Tibial nerve (tissue), 4 donors: ENCODE data around the gene PPP2R5B. TPM values are rescaled to one million over a fixed set of nuclear protein-coding genes. Genes with fewer than 3 reads are reported as not detected.

Experiments
- DNase-seq, 2 donors: peaks; one replicate each; pipeline ENCODE4 v3.0.0-alpha.2; 2019; ENCODE audit warnings: low spot score in 2 of 2
- H3K27ac ChIP-seq, 4 donors: fragments of 200-600 bp; sonication (generic) in 3 of 4; one replicate each; pipeline ENCODE4 v1.5.1; 2017 to 2019; ENCODE audit warnings: mild to moderate bottlenecking in 1 of 4
- H3K27me3 ChIP-seq, 2 donors: fragments of 200-600 bp; sonication (generic) in 1 of 2; one replicate each; pipeline versions ENCODE4 v1.5.1 to v1.6.0; 2017 to 2019
- H3K36me3 ChIP-seq, 3 donors: fragments of 200-600 bp; sonication (generic); one replicate each; pipeline ENCODE4 v1.5.1; 2018 to 2019
- H3K4me1 ChIP-seq, 4 donors: fragments of 200-600 bp; sonication (generic) in 3 of 4; one replicate each; pipeline ENCODE4 v1.5.1; 2017 to 2019
- H3K4me3 ChIP-seq, 4 donors: fragments of 200-600 bp; sonication (generic) in 3 of 4; one replicate each; pipeline ENCODE4 v1.5.1; 2017 to 2019; ENCODE audit warnings: mild to moderate bottlenecking in 1 of 4, moderate library complexity in 1 of 4
- H3K9me3 ChIP-seq, 4 donors: fragments of 200-600 bp; sonication (generic) in 3 of 4; one replicate each; pipeline ENCODE4 v1.5.1; 2017 to 2019
- EP300 ChIP-seq, 2 donors: sonication (generic); formaldehyde crosslinking; IDR thresholded peaks; one replicate each; pipeline ENCODE4 v1.6.1; 2017; ENCODE audit warnings: antibody characterized with exemption in 2 of 2, mild to moderate bottlenecking in 1 of 2
- POLR2A ChIP-seq, 2 donors: fragments of 450-650 bp; IDR thresholded peaks; one replicate each; pipeline ENCODE4 v1.6.1; 2017; ENCODE audit warnings: antibody characterized with exemption in 2 of 2, mild to moderate bottlenecking in 2 of 2, moderate library complexity in 2 of 2
- WGBS, 2 donors: methylation state at CpG; one replicate each; pipeline ENCODE4 v1.1.5; 2018; 5-methylcytosine and 5-hydroxymethylcytosine counted together
- total RNA-seq, 4 donors: library from RNA; depleted of rRNA; stranded (reverse); fragments of >200 nt; gene quantifications; one replicate each; pipeline ENCODE4 v1.1.0, GENCODE V29; 2016
- TF ChIP-seq, protein P1 (sequence below), 5 experiments: fragments of 200-600 bp in 3 of 5; fragments of 450-650 bp in 2 of 5; sonication (generic) in 3 of 5; IDR thresholded peaks; one replicate each; pipeline ENCODE4 v1.5.1; 2016 to 2019; ENCODE audit warnings: antibody characterized with exemption in 5 of 5, mild to moderate bottlenecking in 3 of 5, moderate library complexity in 2 of 5

The PPP2R5B gene
- total RNA-seq, 4 donors from 2014 or later: 10.7 to 21.4 (median 20.2) TPM

DNA sequence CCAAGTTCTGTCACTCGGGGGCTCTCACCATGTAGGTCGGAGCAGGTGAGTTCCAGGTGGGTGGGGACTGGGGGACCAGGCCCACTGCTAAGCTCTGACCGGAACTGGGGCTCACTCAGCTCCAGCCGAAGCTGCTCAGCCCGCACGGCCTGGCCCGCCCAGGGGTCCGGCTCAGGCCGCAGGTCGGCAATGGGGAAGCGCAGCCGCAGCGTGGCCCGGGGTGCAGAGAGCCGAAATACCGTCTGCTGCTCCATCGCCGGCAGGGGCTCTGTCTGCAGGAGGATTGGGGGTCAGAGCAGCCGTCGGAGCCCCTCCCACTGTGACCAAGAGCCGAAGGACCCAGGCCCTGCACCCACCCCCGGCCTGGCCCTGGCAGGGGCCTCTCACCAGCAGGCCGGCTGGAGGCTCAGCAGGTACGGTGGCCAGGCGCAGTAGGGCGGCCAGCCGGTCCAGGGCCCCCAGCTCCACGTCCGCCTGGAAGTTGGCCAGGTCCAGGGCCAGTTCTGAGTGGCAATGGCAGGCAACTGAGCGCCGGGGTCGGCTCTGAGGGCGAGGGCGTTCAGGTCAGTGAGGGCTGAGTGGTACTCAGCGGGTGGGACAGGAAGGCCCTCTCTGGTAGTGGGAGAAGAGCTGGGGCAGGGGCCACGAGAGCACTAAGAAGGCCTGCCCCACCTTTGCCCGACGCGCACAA is 14.7 kb upstream of the PPP2R5B start:
- TF ChIP-seq, protein P1, sequence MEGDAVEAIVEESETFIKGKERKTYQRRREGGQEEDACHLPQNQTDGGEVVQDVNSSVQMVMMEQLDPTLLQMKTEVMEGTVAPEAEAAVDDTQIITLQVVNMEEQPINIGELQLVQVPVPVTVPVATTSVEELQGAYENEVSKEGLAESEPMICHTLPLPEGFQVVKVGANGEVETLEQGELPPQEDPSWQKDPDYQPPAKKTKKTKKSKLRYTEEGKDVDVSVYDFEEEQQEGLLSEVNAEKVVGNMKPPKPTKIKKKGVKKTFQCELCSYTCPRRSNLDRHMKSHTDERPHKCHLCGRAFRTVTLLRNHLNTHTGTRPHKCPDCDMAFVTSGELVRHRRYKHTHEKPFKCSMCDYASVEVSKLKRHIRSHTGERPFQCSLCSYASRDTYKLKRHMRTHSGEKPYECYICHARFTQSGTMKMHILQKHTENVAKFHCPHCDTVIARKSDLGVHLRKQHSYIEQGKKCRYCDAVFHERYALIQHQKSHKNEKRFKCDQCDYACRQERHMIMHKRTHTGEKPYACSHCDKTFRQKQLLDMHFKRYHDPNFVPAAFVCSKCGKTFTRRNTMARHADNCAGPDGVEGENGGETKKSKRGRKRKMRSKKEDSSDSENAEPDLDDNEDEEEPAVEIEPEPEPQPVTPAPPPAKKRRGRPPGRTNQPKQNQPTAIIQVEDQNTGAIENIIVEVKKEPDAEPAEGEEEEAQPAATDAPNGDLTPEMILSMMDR (IDR thresholded peaks at IDR 0.05): no peak
- TF ChIP-seq POLR2A (IDR thresholded peaks at IDR 0.05): no peak
- no peak for TF ChIP-seq EP300 (IDR thresholded peaks at IDR 0.05)
- H3K27ac ChIP-seq: no peak overlapping the region
- no peak overlapping the region for H3K4me3 ChIP-seq
- no peak for DNase-seq
- 86 to 87% methylated on average over 21 to 34 of the region's 39 CpGs for WGBS, 2 donors
- peaks cover 9 to 98% (median 50%) of the 10 kb centered on the region in 3 donors for H3K36me3 ChIP-seq
- no peaks in the 10 kb centered on the region for H3K27me3 ChIP-seq
- no peaks in the 10 kb centered on the region for H3K4me1 ChIP-seq
- H3K9me3 ChIP-seq: no peaks in the 10 kb centered on the region

DNA sequence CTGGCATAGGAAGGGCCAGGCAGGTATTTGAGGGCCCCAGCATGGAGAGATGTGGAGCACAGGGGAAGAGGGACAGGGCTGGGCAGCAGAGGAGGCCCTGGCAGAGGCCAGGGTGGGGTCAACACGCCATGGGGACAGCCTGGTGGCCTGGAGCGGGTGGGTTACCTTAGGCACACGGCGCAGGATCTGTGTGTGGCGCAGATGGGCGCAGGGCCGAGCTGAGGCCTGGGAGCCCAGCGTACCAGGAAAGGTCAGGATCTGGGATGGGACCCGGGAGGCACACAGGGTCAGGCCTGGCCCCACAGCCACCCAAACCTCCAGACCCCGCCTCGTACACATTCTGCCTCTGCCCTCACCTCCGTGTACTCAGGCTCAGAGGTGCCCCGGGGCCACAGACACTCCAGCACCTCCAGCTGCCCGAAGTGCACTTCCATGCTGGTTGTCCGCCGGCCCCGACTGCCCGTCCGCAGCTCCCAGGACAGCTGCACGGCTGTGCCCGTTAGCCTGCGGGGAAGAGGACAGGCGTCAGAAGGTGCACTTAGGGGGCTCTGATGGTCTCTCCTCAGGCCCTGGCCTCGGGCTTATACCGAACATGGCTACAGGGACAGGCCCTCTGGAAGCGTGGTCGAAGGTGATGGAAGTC is 13.9 kb upstream of the PPP2R5B start:
- H3K27ac ChIP-seq: no peak overlapping the region
- peaks cover 9 to 90% (median 50%) of the 10 kb centered on the region in 3 donors for H3K36me3 ChIP-seq
- no peaks in the 10 kb centered on the region for H3K27me3 ChIP-seq

DNA sequence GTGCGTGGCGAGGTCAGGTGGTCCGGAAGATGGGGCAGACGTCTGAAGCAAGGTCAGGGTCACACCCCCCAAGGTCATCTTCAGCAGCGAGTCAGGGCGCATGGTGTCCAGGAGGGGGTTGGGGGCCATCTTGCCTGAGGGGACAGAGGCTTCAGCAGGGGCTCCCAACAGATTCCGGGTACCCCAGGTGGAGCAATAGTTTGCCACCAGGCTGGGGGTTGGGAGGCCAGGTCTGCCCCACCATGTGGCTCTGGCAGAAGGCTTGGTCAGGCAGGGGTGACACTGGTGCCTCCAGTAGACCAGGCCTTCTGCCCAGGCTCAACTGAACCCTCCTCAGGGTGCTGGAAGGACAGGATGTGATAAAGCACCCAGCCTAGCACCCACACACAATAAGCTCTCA is 13.3 kb upstream of the PPP2R5B start:
- no peak overlapping the region for H3K4me3 ChIP-seq
- H3K27me3 ChIP-seq: no peaks in the 10 kb centered on the region
- H3K9me3 ChIP-seq: no peaks in the 10 kb centered on the region
- no peak overlapping the region for H3K27ac ChIP-seq
- DNase-seq: no peak
- 73 to 78% methylated on average over 7 of the region's 7 CpGs for WGBS, 2 donors
- TF ChIP-seq, protein P1 (IDR thresholded peaks at IDR 0.05): no peak
- TF ChIP-seq POLR2A (IDR thresholded peaks at IDR 0.05): no peak
- TF ChIP-seq EP300 (IDR thresholded peaks at IDR 0.05): no peak
- H3K4me1 ChIP-seq: peaks cover 0 to 13% (median 6%) of the 10 kb centered on the region in 4 donors
- peaks cover 7 to 84% (median 50%) of the 10 kb centered on the region in 3 donors for H3K36me3 ChIP-seq

More for the DNA sequence above, 13.9 kb upstream of the PPP2R5B start:
- TF ChIP-seq POLR2A (IDR thresholded peaks at IDR 0.05) (no peak), EP300 (IDR thresholded peaks at IDR 0.05) (no peak)
- TF ChIP-seq, protein P1 (IDR thresholded peaks at IDR 0.05): no peak
- DNase-seq: no peak
- Histone ChIP-seq H3K4me1 (peaks cover 0 to 7% (median 2%) of the 10 kb centered on the region in 4 donors), H3K4me3 (no peak overlapping the region), H3K9me3 (no peaks in the 10 kb centered on the region)
- WGBS, 2 donors: 89 to 91% methylated on average over 18 to 20 of the region's 27 CpGs

DNA sequence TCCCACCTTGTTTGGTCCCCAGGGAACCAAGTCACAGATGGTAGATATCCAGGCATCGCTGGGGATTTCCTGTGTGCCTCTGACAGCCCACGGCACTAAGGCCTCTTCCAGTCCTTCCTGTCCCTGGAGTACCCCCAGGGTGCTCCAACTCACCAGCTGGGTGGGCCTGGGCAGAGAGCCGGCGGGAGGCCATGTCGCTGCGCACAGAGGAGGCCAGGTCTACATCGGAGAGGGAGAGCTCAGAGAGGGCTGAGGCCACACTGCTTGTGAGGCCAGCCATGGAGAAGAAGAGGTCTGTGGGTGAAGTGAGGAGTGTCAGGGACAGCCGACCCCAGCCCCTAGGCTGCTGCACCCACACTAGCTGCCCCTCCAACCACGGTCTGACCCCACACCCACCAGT is 12.8 kb upstream of the PPP2R5B start:
- Histone ChIP-seq H3K4me3 (no peak overlapping the region), H3K36me3 (peaks cover 7 to 79% (median 50%) of the 10 kb centered on the region in 3 donors), H3K9me3 (no peaks in the 10 kb centered on the region), H3K27me3 (no peaks in the 10 kb centered on the region), H3K27ac (no peak overlapping the region), H3K4me1 (peaks cover 0 to 16% (median 10%) of the 10 kb centered on the region in 4 donors)
- TF ChIP-seq, protein P1 (IDR thresholded peaks at IDR 0.05): no peak
- no peak for TF ChIP-seq POLR2A (IDR thresholded peaks at IDR 0.05)
- no peak for TF ChIP-seq EP300 (IDR thresholded peaks at IDR 0.05)
- 78 to 89% methylated on average over 4 to 8 of the region's 9 CpGs for WGBS, 2 donors
- no peak for DNase-seq

DNA sequence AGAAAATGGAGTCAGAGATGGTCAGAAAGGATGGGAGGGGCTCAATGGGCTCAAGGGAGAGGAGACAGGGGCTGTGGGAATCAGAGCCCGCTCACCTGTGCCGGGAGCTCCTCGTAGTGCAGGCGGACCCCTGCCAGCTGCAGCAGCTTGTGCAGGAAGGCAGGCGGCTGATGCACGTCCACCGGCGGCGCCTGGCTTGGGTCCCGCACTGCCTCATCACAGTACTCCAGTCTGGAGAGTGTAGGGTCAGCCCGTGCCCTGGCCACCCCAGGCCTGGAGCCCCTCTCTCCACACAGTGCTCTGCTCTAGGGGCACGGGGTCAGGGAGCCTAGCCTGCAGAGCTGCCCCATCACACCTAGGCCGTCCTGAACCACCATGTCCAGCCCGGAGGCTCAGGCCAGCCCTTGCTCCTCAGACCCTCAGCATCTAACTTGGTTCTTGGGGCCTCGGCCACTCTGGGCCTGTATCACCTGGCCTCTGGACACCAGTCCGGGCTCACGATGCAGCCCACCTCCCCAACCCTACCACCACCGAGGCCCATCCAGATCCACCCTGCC is 11.2 kb upstream of the PPP2R5B start:
- Histone ChIP-seq H3K27me3 (no peaks in the 10 kb centered on the region), H3K4me1 (peaks cover 0 to 23% (median 12%) of the 10 kb centered on the region in 4 donors), H3K4me3 (no peak overlapping the region), H3K27ac (no peak overlapping the region), H3K36me3 (peaks cover 7 to 63% (median 44%) of the 10 kb centered on the region in 3 donors), H3K9me3 (no peaks in the 10 kb centered on the region)
- DNase-seq: no peak
- 84 to 89% methylated on average over 18 of the region's 18 CpGs for WGBS, 2 donors
- TF ChIP-seq, protein P1 (IDR thresholded peaks at IDR 0.05): no peak
- TF ChIP-seq EP300 (IDR thresholded peaks at IDR 0.05) (no peak), POLR2A (IDR thresholded peaks at IDR 0.05) (no peak)
